MCF 10A (cell line): ENCODE measurements around the gene ZFAND3. TPM values are rescaled to one million over a fixed set of nuclear protein-coding genes. Genes with fewer than 3 reads are reported as not detected.

Source experiments
- BruUV-seq: library from RNA; stranded (reverse); fragments of 400-500 nt; replicated peaks from 2 replicates; lab custom pipeline; 2021; lab: Mats Ljungman, UMichigan
- CTCF ChIA-PET: fragments of 300-600 bp; sonication (Branson Sonifier 250); formaldehyde crosslinking; extraction: SDS; loops from one replicate; lab custom pipeline; 2021; ENCODE audit warnings: antibody characterized with exemption, inconsistent platforms; lab: Yijun Ruan, JAX
- POLR2A ChIA-PET: fragments of 300-600, 350-650 bp; sonication (Branson Sonifier 250); formaldehyde crosslinking; extraction: SDS; loops from one replicate; lab custom pipeline; 2020; ENCODE audit warnings: antibody characterized with exemption, inconsistent platforms; lab: Yijun Ruan, JAX
- DNase-seq: peaks from one replicate; pipeline ENCODE4 v3.0.0-alpha.2; 2018; ENCODE audit not compliant: unreplicated experiment
- H3K27ac Mint-ChIP-seq: one replicate; pipeline ENCODE4 v1.8.0; 2022; ENCODE audit warnings: mild to moderate bottlenecking, low read depth, mixed read lengths; ENCODE audit not compliant: unreplicated experiment
- H3K27me3 Mint-ChIP-seq: one replicate; pipeline ENCODE4 v1.8.0; 2022; ENCODE audit warnings: mixed read lengths; ENCODE audit not compliant: insufficient read depth, unreplicated experiment
- H3K36me3 Mint-ChIP-seq: one replicate; pipeline ENCODE4 v1.8.0; 2022; ENCODE audit warnings: mild to moderate bottlenecking, moderate library complexity, mixed read lengths; ENCODE audit not compliant: insufficient read depth, unreplicated experiment
- H3K4me1 Mint-ChIP-seq: one replicate; pipeline ENCODE4 v1.8.0; 2022; ENCODE audit warnings: mixed read lengths; ENCODE audit not compliant: insufficient read depth, unreplicated experiment
- H3K4me3 Mint-ChIP-seq: one replicate; pipeline ENCODE4 v1.8.0; 2022; ENCODE audit warnings: mild to moderate bottlenecking, moderate library complexity, mixed read lengths; ENCODE audit not compliant: unreplicated experiment
- H3K9me3 Mint-ChIP-seq: one replicate; pipeline ENCODE4 v1.8.0; 2022; ENCODE audit warnings: mixed read lengths; ENCODE audit not compliant: unreplicated experiment
- intact Hi-C: fragments of 100-400 bp; cut with micrococcal nuclease; formaldehyde crosslinking; loops from 2 replicates; pipeline ENCODE4 v1.14.1; 2022
- total RNA-seq: library from RNA; stranded (reverse); gene quantifications from 2 replicates; pipeline ENCODE4 v1.2.3, GENCODE V29; 2022
- TF ChIP-seq, protein P1 (sequence below): fragments of 200-600 bp; IDR thresholded peaks from one replicate; pipeline ENCODE4 v1.8.0; 2022; ENCODE audit warnings: antibody characterized with exemption, mild to moderate bottlenecking; ENCODE audit not compliant: unreplicated experiment

Gene ZFAND3
- total RNA-seq, 1 experiment from 2014 or later, result 100 TPM

- Mint-ChIP-seq H3K36me3 (peaks cover 28% of the 10 kb centered on the region), H3K4me3 (no peak overlapping the region), H3K9me3 (no peaks in the 10 kb centered on the region), H3K27ac (no peak overlapping the region), H3K27me3 (no peaks in the 10 kb centered on the region), H3K4me1 (no peaks in the 10 kb centered on the region)
- no peak for DNase-seq
- ChIA-PET POLR2A (interaction anchor here (0.8 kb wide), 1 partner anchor 67 kb away, joined by 3 read pairs; no protein-coding TSS in a partner anchor), CTCF (no interaction called here)
- intact Hi-C loops, result no loop called here
- TF ChIP-seq, protein P1, sequence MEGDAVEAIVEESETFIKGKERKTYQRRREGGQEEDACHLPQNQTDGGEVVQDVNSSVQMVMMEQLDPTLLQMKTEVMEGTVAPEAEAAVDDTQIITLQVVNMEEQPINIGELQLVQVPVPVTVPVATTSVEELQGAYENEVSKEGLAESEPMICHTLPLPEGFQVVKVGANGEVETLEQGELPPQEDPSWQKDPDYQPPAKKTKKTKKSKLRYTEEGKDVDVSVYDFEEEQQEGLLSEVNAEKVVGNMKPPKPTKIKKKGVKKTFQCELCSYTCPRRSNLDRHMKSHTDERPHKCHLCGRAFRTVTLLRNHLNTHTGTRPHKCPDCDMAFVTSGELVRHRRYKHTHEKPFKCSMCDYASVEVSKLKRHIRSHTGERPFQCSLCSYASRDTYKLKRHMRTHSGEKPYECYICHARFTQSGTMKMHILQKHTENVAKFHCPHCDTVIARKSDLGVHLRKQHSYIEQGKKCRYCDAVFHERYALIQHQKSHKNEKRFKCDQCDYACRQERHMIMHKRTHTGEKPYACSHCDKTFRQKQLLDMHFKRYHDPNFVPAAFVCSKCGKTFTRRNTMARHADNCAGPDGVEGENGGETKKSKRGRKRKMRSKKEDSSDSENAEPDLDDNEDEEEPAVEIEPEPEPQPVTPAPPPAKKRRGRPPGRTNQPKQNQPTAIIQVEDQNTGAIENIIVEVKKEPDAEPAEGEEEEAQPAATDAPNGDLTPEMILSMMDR, result no peak
- no TSS peak for BruUV-seq
Measured at GRCh38 chr6:38067263-38067980, 247.9 kb downstream of the ZFAND3 start.

- ChIA-PET CTCF (interaction anchor here (0.7 to 0.9 kb wide), 4 partner anchors 10 to 202 kb away, joined by 3 read pairs; no protein-coding TSS in a partner anchor), POLR2A (interaction anchor here (1.3 kb wide), 1 partner anchor 11 kb away, joined by 5 read pairs; no protein-coding TSS in a partner anchor)
- H3K27ac Mint-ChIP-seq, result peak overlapping the region; percentile 42
- TF ChIP-seq, protein P1, result peak; percentile 16
- BruUV-seq, result no TSS peak
- H3K36me3 Mint-ChIP-seq, result peaks cover 15% of the 10 kb centered on the region
- H3K4me1 Mint-ChIP-seq, result no peaks in the 10 kb centered on the region
- intact Hi-C loops, result no loop called here
- no peaks in the 10 kb centered on the region for H3K27me3 Mint-ChIP-seq
- DNase-seq, result no peak
- no peak overlapping the region for H3K4me3 Mint-ChIP-seq
- H3K9me3 Mint-ChIP-seq, result no peaks in the 10 kb centered on the region
Measured at GRCh38 chr6:38068854-38069590, 249.5 kb downstream of the ZFAND3 start.

DNA sequence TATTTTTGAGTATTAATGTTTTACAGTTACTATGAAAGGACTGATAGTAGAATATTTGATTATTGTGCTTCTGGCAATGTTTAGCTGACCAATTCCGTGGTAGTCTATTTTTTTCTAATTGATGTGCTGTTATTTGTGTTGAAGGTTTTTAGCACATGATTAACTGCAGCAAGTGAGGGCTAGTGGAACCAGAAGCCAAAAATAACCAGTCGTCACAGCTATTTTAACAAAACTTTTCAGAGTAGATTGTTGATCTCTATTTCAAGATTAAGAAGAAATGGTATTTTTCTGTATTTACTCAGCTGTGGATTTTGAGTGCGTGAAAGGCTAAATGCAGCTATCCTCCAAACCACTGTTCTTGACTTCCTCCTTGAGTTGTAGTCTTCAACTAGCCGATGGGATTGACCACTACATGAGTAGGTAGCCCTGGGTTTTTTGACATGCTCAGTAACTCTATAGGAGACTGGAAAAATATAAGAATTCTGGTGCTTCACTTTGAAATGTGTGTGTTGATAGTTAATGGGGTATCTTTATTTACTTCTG, 258.0 kb downstream of the ZFAND3 start:
- no peak overlapping the region for H3K4me3 Mint-ChIP-seq
- intact Hi-C loops, result no loop called here
- peaks cover 17% of the 10 kb centered on the region for H3K4me1 Mint-ChIP-seq
- no TSS peak for BruUV-seq
- H3K27me3 Mint-ChIP-seq, result no peaks in the 10 kb centered on the region
- H3K9me3 Mint-ChIP-seq, result no peaks in the 10 kb centered on the region
- peaks cover 10% of the 10 kb centered on the region for H3K36me3 Mint-ChIP-seq
- DNase-seq, result no peak
- ChIA-PET POLR2A (interaction anchor here (0.6 to 0.7 kb wide), 2 partner anchors 11 to 16 kb away, joined by 3 read pairs; no protein-coding TSS in a partner anchor), CTCF (interaction anchor here (0.6 kb wide), 1 partner anchor 888 kb away, joined by 3 read pairs; no protein-coding TSS in a partner anchor)
- TF ChIP-seq, protein P1, result no peak
- no peak overlapping the region for H3K27ac Mint-ChIP-seq
